B cell (primary cell): ENCODE results near the gene KRIT1. TPM values are rescaled to one million over a fixed set of nuclear protein-coding genes. Genes with fewer than 3 reads are reported as not detected.

Source experiments
- ATAC-seq: fragments of 200-7000 bp; cut with Tn5 transposase; one replicate; pipeline ENCODE4 v1.10.0; 2021; ENCODE audit warnings: low read depth, mild to moderate bottlenecking, moderate number of reproducible peaks, moderate library complexity
- CTCF ChIA-PET: fragments of 350-600 bp; sonication (Branson Sonifier 250); formaldehyde crosslinking; loops from one replicate; lab custom pipeline; 2021; ENCODE audit warnings: antibody characterized with exemption, inconsistent platforms; lab: Charles Lee
- POLR2A ChIA-PET: fragments of 350-600 bp; sonication (Branson Sonifier 250); formaldehyde crosslinking; loops from one replicate; lab custom pipeline; 2021; ENCODE audit warnings: antibody characterized with exemption; lab: Charles Lee
- DNase-seq: peaks from one replicate; pipeline ENCODE4 v3.0.0; 2013
- H2AFZ ChIP-seq: 2 replicates; pipeline ENCODE4 v1.6.1; 2012; ENCODE audit warnings: mild to moderate bottlenecking, low read depth, low read length; ENCODE audit not compliant: insufficient read depth, poor library complexity, severe bottlenecking
- H3K27ac ChIP-seq, 2 donors: 1 replicate in 1 of 2; 2 replicates in 1 of 2; pipeline ENCODE4 v1.5.1; 2012 to 2013; ENCODE audit warnings: low read length in 2 of 2, mild to moderate bottlenecking in 2 of 2, moderate library complexity in 1 of 2
- H3K27me3 ChIP-seq, 4 experiments: fragments of 200-600 bp in 1 of 4; sonication (generic) in 1 of 4; replicated peaks in 1 of 4; 1 replicate in 2 of 4; 2 replicates in 2 of 4; pipeline versions ENCODE4 v1.6.1 to v1.7.0; 2013 to 2016; ENCODE audit warnings: low read length in 3 of 4, mild to moderate bottlenecking in 2 of 4, mixed read lengths in 1 of 4, moderate library complexity in 1 of 4; ENCODE audit not compliant: insufficient read depth in 4 of 4, control insufficient read depth in 3 of 4; ENCODE audit errors: control extremely low read depth in 1 of 4
- H3K36me3 ChIP-seq, 2 experiments: replicated peaks in 1 of 2; 1 replicate in 1 of 2; 2 replicates in 1 of 2; pipeline versions ENCODE4 v1.6.1 to v1.7.1; 2013; ENCODE audit warnings: low read length in 1 of 2; ENCODE audit not compliant: insufficient read depth in 2 of 2, control insufficient read depth in 1 of 2; ENCODE audit errors: control extremely low read depth in 1 of 2, extremely low read depth in 1 of 2
- H3K4me1 ChIP-seq, 2 donors: fragments of 200-600 bp in 1 of 2; sonication (generic) in 1 of 2; 1 replicate in 1 of 2; 2 replicates in 1 of 2; pipeline versions ENCODE4 v1.5.1 to v1.6.1; 2013 to 2017; ENCODE audit warnings: low read length in 2 of 2; ENCODE audit not compliant: control insufficient read depth in 2 of 2, insufficient read depth in 2 of 2
- H3K4me2 ChIP-seq: replicated peaks from 2 replicates; pipeline ENCODE3; 2012; ENCODE audit warnings: mild to moderate bottlenecking, low read depth, low read length; ENCODE audit not compliant: poor library complexity, severe bottlenecking
- H3K4me3 ChIP-seq, 5 experiments: fragments of 200-600 bp in 1 of 5; sonication (generic) in 1 of 5; 1 replicate in 3 of 5; 2 replicates in 2 of 5; pipeline versions ENCODE4 v1.5.1 to v1.7.0; 2011 to 2016; ENCODE audit warnings: low read length in 4 of 5, mild to moderate bottlenecking in 4 of 5, low read depth in 2 of 5, control low read depth in 1 of 5, moderate library complexity in 1 of 5; ENCODE audit not compliant: insufficient read depth in 1 of 5; ENCODE audit errors: control extremely low read depth in 1 of 5, extremely low read depth in 1 of 5
- H3K79me2 ChIP-seq: fragments of 200-600 bp; sonication (generic); one replicate; pipeline ENCODE4 v1.6.0; 2016; ENCODE audit warnings: low read length; ENCODE audit not compliant: control insufficient read depth, insufficient read depth
- H3K9ac ChIP-seq: fragments of 200-600 bp; sonication (generic); 2 replicates; pipeline ENCODE4 v1.6.1; 2017; ENCODE audit warnings: mild to moderate bottlenecking, low read length, moderate library complexity
- H3K9me3 ChIP-seq, 3 donors: one replicate each; pipeline versions ENCODE4 v1.6.1 to v1.7.1; 2013; ENCODE audit warnings: low read length in 2 of 3; ENCODE audit not compliant: control insufficient read depth in 2 of 3, insufficient read depth in 1 of 3; ENCODE audit errors: control extremely low read depth in 1 of 3
- H4K20me1 ChIP-seq: 2 replicates; pipeline ENCODE4 v1.6.0; 2012; ENCODE audit warnings: mild to moderate bottlenecking, low read length; ENCODE audit not compliant: insufficient read depth, control insufficient read depth, poor library complexity, severe bottlenecking
- H3K27ac Mint-ChIP-seq: one replicate; pipeline ENCODE4 v1.8.0; 2021; ENCODE audit warnings: mixed read lengths
- H3K27me3 Mint-ChIP-seq: one replicate; pipeline ENCODE4 v1.8.0; 2021; ENCODE audit warnings: mixed read lengths
- H3K4me1 Mint-ChIP-seq: one replicate; pipeline ENCODE4 v1.8.0; 2021; ENCODE audit warnings: mixed read lengths
- H3K4me3 Mint-ChIP-seq: one replicate; pipeline ENCODE4 v1.8.0; 2021; ENCODE audit warnings: mixed read lengths
- H3K9me3 Mint-ChIP-seq: one replicate; pipeline ENCODE4 v1.8.0; 2022; ENCODE audit warnings: mixed read lengths; ENCODE audit not compliant: insufficient read depth
- EZH2 ChIP-seq: IDR thresholded peaks from 2 replicates; pipeline ENCODE4 v1.6.1; 2012; ENCODE audit warnings: borderline replicate concordance, low read depth, mild to moderate bottlenecking, moderate library complexity, low read length; ENCODE audit not compliant: insufficient read depth, poor library complexity, severe bottlenecking
- WGBS: methylation state at CpG from one replicate; pipeline ENCODE4 v1.1.5; 2013; ENCODE audit warnings: missing lambda C conversion rate; ENCODE audit not compliant: insufficient coverage; 5-methylcytosine and 5-hydroxymethylcytosine counted together
- intact Hi-C: fragments of 100-400 bp; cut with micrococcal nuclease; formaldehyde crosslinking; loops from one replicate; pipeline ENCODE4 v1.10.0; 2022
- polyA plus RNA-seq: library from polyadenylated mRNA; depleted of rRNA; stranded (reverse); fragments of >200 nt; gene quantifications from 2 replicates; pipeline ENCODE4 v1.2.3, GENCODE V29; 2012
- small RNA-seq: library from RNA; depleted of rRNA; stranded (forward); fragments of <200 nt; gene quantifications from one replicate; pipeline ENCODE3, GENCODE V24; 2012; ENCODE audit warnings: low replicate concordance, low read depth; ENCODE audit not compliant: insufficient read length
- total RNA-seq, 2 donors: library from RNA; stranded (reverse); fragments of 120-200 nt in 1 of 2; gene quantifications; 1 replicate in 1 of 2; 2 replicates in 1 of 2; pipeline versions ENCODE4 v1.2.3 to v1.2.4, GENCODE V29; 2013 to 2022
- TF ChIP-seq, protein P1 (sequence below): fragments of 200-600 bp; IDR thresholded peaks from one replicate; pipeline ENCODE4 v1.8.0; 2022; ENCODE audit warnings: antibody characterized with exemption, mild to moderate bottlenecking

Gene KRIT1
- total and polyA plus RNA-seq, 2 donors (not counting 1 experiment from before 2014, with no cell fraction given) = 25.0 to 78.1 TPM

DNA sequence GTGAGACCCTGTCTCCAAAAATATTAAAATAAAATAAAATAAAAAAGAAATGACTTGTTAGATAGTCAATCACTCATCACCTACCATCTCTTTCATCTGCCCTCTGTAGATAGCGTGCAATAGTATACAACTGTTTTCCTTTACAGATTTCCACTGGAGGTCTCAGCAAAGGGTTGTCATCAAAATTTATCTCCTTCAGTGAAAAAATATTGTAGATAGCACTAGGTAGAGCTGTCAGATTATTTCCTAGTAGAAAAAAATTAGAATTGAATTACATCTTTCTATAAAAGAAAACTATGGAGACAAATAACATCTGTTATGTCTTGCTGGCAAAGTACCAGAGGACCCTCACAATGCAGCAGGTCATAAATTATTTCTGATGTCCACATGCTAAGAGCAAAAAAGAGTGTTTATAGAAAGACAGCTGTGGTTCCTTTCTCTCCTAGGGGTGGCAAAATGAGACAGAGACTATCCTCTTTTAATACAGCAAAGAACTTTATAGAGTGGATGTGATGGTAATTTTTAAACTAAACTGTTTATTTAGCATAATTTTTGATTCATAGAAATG, 95.2 kb downstream of the KRIT1 start:
- Mint-ChIP-seq H3K4me3 (no peak overlapping the region), H3K4me1 (no peaks in the 10 kb centered on the region), H3K27me3 (peaks cover 5% of the 10 kb centered on the region), H3K27ac (no peak overlapping the region), H3K9me3 (no peaks in the 10 kb centered on the region)
- Histone ChIP-seq H3K9ac (no peak overlapping the region), H3K4me3 (no peak overlapping the region), H3K79me2 (no peaks in the 10 kb centered on the region), H4K20me1 (no peaks in the 10 kb centered on the region), H3K27ac (no peak overlapping the region), H3K36me3 (no peaks in the 10 kb centered on the region), H3K9me3 (no peaks in the 10 kb centered on the region), H3K4me2 (no peak overlapping the region), H2AFZ (no peak overlapping the region), H3K4me1 (no peaks in the 10 kb centered on the region), H3K27me3 (peaks cover 0 to 2% (median 0%) of the 10 kb centered on the region in 4 experiments)
- TF ChIP-seq, protein P1, sequence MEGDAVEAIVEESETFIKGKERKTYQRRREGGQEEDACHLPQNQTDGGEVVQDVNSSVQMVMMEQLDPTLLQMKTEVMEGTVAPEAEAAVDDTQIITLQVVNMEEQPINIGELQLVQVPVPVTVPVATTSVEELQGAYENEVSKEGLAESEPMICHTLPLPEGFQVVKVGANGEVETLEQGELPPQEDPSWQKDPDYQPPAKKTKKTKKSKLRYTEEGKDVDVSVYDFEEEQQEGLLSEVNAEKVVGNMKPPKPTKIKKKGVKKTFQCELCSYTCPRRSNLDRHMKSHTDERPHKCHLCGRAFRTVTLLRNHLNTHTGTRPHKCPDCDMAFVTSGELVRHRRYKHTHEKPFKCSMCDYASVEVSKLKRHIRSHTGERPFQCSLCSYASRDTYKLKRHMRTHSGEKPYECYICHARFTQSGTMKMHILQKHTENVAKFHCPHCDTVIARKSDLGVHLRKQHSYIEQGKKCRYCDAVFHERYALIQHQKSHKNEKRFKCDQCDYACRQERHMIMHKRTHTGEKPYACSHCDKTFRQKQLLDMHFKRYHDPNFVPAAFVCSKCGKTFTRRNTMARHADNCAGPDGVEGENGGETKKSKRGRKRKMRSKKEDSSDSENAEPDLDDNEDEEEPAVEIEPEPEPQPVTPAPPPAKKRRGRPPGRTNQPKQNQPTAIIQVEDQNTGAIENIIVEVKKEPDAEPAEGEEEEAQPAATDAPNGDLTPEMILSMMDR = no peak
- TF ChIP-seq EZH2 = no peak
- no peak for DNase-seq
- no peak for ATAC-seq
- ChIA-PET CTCF (no interaction called here), POLR2A (no interaction called here)
- WGBS = no CpG with 5 or more reads among the region's 1 CpG
- intact Hi-C loops = no loop called here

DNA sequence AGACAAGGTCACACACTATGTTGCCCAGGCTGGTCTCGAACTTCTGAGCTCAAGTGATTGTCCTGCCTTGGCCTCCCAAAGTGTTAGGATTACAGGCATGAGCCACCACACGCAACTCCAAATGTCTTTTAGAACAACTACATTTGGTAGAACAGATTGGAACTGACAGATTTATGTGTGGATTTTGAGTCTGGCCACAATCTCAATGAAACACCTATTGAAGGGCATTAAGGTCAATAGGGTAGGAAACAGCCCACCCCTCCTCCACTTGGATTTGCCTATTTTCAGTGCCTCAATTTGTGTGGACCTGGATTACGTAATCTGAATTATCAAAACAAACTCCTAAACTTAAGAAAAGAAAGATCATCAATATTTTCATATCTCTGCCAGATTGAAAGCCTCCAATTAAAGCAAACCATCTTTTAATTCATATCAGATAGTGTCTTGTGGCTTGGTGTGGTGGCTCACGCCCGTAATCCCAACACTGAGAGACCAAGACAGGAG, 95.9 kb downstream of the KRIT1 start:
- H2AFZ ChIP-seq = no peak overlapping the region
- 100% methylated on average over 1 of the region's 5 CpGs for WGBS
- peaks cover 1% of the 10 kb centered on the region for H3K27me3 Mint-ChIP-seq

More for the DNA sequence above, 95.9 kb downstream of the KRIT1 start:
- TF ChIP-seq EZH2 = no peak
- TF ChIP-seq, protein P1 = no peak
- ChIA-PET POLR2A (no interaction called here), CTCF (no interaction called here)
- H3K79me2 ChIP-seq = no peaks in the 10 kb centered on the region
- no peak overlapping the region for H3K4me2 ChIP-seq
- Mint-ChIP-seq H3K27ac (no peak overlapping the region), H3K9me3 (no peaks in the 10 kb centered on the region), H3K4me1 (no peaks in the 10 kb centered on the region), H3K4me3 (no peak overlapping the region)
- H3K36me3 ChIP-seq = no peaks in the 10 kb centered on the region
- no peak overlapping the region for H3K27ac ChIP-seq
- no peaks in the 10 kb centered on the region for H3K27me3 ChIP-seq
- ATAC-seq = no peak
- no peak for DNase-seq
- no peaks in the 10 kb centered on the region for H4K20me1 ChIP-seq
- no peak overlapping the region for H3K9ac ChIP-seq
- H3K9me3 ChIP-seq = no peaks in the 10 kb centered on the region
- no peaks in the 10 kb centered on the region for H3K4me1 ChIP-seq
- H3K4me3 ChIP-seq = no peak overlapping the region
- intact Hi-C loops = no loop called here

Small RNAs within 50 kb of the gene (small RNA-seq; reads per million reads assigned to genes)
- gene MIR1285-1 (not detected), gene RF00019 (not detected)

Other genes with a start within 250 kb of the KRIT1 start
- gene CYP51A1, start 111.4 kb downstream of the KRIT1 start, total RNA-seq = 36.1 and 37.9 TPM in 2 replicates
- 6.3 and 17.5 TPM in 2 replicates for gene CYP51A1, start 111.4 kb downstream of the KRIT1 start, polyA plus RNA-seq
- gene LRRD1, start 66.8 kb downstream of the KRIT1 start, total RNA-seq = 0.15 and 0.17 TPM in 2 replicates
- 0.03 TPM in 1 of 2 replicates, not detected in the other for gene LRRD1, start 66.8 kb downstream of the KRIT1 start, polyA plus RNA-seq
- 76.7 and 77.5 TPM in 2 replicates for gene ANKIB1, start 60 bp upstream of the KRIT1 start, total RNA-seq
- gene ANKIB1, start 60 bp upstream of the KRIT1 start, polyA plus RNA-seq = 16.5 and 17.7 TPM in 2 replicates
- gene GATAD1, start 201.6 kb upstream of the KRIT1 start, total RNA-seq = 65.9 and 71.7 TPM in 2 replicates
- 33.3 and 33.6 TPM in 2 replicates for gene GATAD1, start 201.6 kb upstream of the KRIT1 start, polyA plus RNA-seq
- not detected in 2 replicates for gene ERVW-1, start 232.0 kb upstream of the KRIT1 start, total RNA-seq
- not detected in 2 replicates for gene ERVW-1, start 232.0 kb upstream of the KRIT1 start, polyA plus RNA-seq